ENCODE data around the gene DAAM1. TPM values are rescaled to one million over a fixed set of nuclear protein-coding genes. Genes with fewer than 3 reads are reported as not detected.

DAAM1 gene
- total RNA-seq, 1 experiment from 2014 or later = 13.3 TPM

GRCh38 chr14:59415836-59416602, 227.6 kb downstream of the DAAM1 start:
- no peaks in the 10 kb centered on the region for H3K9me3 ChIP-seq (ENCODE audit: control insufficient read depth, insufficient read depth, low read depth, low read length)
- no peak overlapping the region for H3K4me3 ChIP-seq (ENCODE audit: low read depth in 2 of 2, low read length in 2 of 2)
- POLR2A ChIA-PET = no interaction called here
- no peak for ATAC-seq
- in situ Hi-C loops (cut with HindIII; ENCODE audit: low pct_unique_long_range_greater_than_20kb, low sequenced_read_pairs) (no loop called here), intact Hi-C loops (cut with micrococcal nuclease; ENCODE audit: unreplicated experiment) (no loop called here)
- BruUV-seq (replicated peaks) = no TSS peak
- DNase-seq (ENCODE audit: low read depth, low spot score) = no peak
- no peak for TF ChIP-seq CTCF (IDR thresholded peaks at IDR 0.05)
- no peak for TF ChIP-seq POLR2AphosphoS5 (IDR thresholded peaks at IDR 0.05; ENCODE audit: low read depth, low read length)
- TF ChIP-seq TCF7L2 (IDR thresholded peaks at IDR 0.05; ENCODE audit: low read depth, low read length) = no peak
- no peak for TF ChIP-seq SIN3A (IDR thresholded peaks at IDR 0.05; ENCODE audit: borderline replicate concordance, insufficient read depth, low read depth, low read length)
- no peak for TF ChIP-seq REST (IDR thresholded peaks at IDR 0.05; ENCODE audit: insufficient read depth in 1 of 2, low read depth in 2 of 2, low read length in 1 of 2)
- CTCF ChIA-PET = no interaction called here
- H3K27me3 ChIP-seq (ENCODE audit: control insufficient read depth, insufficient read depth, low read length) = no peaks in the 10 kb centered on the region
- H3K36me3 ChIP-seq (ENCODE audit: control insufficient read depth, insufficient read depth, low read length) = no peaks in the 10 kb centered on the region
- no peak overlapping the region for H3K27ac ChIP-seq (ENCODE audit: low read length)
- no peaks in the 10 kb centered on the region for H3K4me1 ChIP-seq (ENCODE audit: control insufficient read depth, insufficient read depth, low read length)

DNA sequence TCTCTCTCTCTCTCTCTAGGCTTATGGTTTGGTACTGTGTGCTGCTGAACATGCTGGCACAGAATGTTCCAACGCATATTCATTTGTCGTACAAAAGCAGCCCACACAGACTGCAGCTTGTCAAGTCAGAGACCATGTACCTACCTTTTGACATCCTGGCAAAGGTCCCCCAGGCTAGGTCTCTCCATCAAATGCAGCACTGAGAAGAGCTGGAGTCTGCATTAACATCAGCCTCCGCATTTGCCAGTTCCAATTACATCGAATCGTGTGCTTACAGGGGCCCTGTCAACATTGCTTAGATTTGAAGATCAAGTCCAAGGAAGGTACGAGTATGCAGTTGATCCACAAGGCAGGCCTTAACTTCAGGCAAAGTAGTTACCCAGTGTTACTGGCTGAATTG, 228.8 kb downstream of the DAAM1 start:
- H3K27ac ChIP-seq (ENCODE audit: low read length) = no peak overlapping the region
- no TSS peak for BruUV-seq (replicated peaks)
- H3K9me3 ChIP-seq (ENCODE audit: control insufficient read depth, insufficient read depth, low read depth, low read length) = no peaks in the 10 kb centered on the region
- TF ChIP-seq CTCF (IDR thresholded peaks at IDR 0.05) (no peak), REST (IDR thresholded peaks at IDR 0.05; ENCODE audit: insufficient read depth in 1 of 2, low read depth in 2 of 2, low read length in 1 of 2) (no peak), POLR2AphosphoS5 (IDR thresholded peaks at IDR 0.05; ENCODE audit: low read depth, low read length) (no peak), SIN3A (IDR thresholded peaks at IDR 0.05; ENCODE audit: borderline replicate concordance, insufficient read depth, low read depth, low read length) (no peak), TCF7L2 (IDR thresholded peaks at IDR 0.05; ENCODE audit: low read depth, low read length) (no peak)
- CTCF ChIA-PET = no interaction called here
- in situ Hi-C loops (cut with HindIII; ENCODE audit: low pct_unique_long_range_greater_than_20kb, low sequenced_read_pairs) (no loop called here), intact Hi-C loops (cut with micrococcal nuclease; ENCODE audit: unreplicated experiment) (no loop called here)
- ATAC-seq = no peak
- no peak overlapping the region for H3K4me3 ChIP-seq (ENCODE audit: low read depth in 2 of 2, low read length in 2 of 2)
- H3K27me3 ChIP-seq (ENCODE audit: control insufficient read depth, insufficient read depth, low read length) = no peaks in the 10 kb centered on the region
- DNase-seq (ENCODE audit: low read depth, low spot score) = no peak
- no peaks in the 10 kb centered on the region for H3K4me1 ChIP-seq (ENCODE audit: control insufficient read depth, insufficient read depth, low read length)
- POLR2A ChIA-PET = no interaction called here
- H3K36me3 ChIP-seq (ENCODE audit: control insufficient read depth, insufficient read depth, low read length) = no peaks in the 10 kb centered on the region

Measured in Panc1 (cell line).